Measurements from ENCODE around the gene MBLAC1. TPM values are rescaled to one million over a fixed set of nuclear protein-coding genes. Genes with fewer than 3 reads are reported as not detected.

MBLAC1 gene
- total RNA-seq, 2 donors from 2014 or later = 2.1 to 5.3 TPM

DNA sequence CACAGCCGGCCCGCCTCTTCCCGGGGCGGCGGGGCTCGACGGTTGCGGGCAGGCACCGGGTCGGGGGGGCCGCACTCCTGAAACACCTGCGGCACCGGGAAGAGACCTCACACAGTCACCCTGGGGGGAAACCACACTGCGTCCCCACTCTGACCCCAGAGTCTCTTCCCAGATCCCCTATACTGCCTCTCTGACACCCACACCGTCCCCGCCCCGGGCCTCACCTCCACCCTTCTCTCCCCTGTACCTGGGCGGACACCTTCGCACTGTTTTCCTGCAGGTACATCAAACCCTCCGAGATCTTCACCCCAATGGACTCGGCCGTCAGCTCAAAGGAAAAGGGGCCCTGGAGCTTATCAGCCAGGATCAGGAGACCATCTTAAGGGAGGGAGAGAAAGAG, 45.1 kb downstream of the MBLAC1 start:
- DNase-seq = no peak
- peaks cover 33% of the 10 kb centered on the region for H3K4me1 ChIP-seq
- no peak for ATAC-seq
- H3K36me3 ChIP-seq (replicated peaks in 1 of 2; ENCODE audit: insufficient read depth in 1 of 2, low read depth in 2 of 2) = no peaks in the 10 kb centered on the region
- H3K9me3 ChIP-seq = no peaks in the 10 kb centered on the region
- TF ChIP-seq POLR2A (IDR thresholded peaks at IDR 0.05) = no peak
- TF ChIP-seq, protein P1, sequence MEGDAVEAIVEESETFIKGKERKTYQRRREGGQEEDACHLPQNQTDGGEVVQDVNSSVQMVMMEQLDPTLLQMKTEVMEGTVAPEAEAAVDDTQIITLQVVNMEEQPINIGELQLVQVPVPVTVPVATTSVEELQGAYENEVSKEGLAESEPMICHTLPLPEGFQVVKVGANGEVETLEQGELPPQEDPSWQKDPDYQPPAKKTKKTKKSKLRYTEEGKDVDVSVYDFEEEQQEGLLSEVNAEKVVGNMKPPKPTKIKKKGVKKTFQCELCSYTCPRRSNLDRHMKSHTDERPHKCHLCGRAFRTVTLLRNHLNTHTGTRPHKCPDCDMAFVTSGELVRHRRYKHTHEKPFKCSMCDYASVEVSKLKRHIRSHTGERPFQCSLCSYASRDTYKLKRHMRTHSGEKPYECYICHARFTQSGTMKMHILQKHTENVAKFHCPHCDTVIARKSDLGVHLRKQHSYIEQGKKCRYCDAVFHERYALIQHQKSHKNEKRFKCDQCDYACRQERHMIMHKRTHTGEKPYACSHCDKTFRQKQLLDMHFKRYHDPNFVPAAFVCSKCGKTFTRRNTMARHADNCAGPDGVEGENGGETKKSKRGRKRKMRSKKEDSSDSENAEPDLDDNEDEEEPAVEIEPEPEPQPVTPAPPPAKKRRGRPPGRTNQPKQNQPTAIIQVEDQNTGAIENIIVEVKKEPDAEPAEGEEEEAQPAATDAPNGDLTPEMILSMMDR (IDR thresholded peaks at IDR 0.05) = no peak
- H3K27me3 ChIP-seq = peaks cover 0 to 35% of the 10 kb centered on the region in 2 donors
- no peak overlapping the region for H3K27ac ChIP-seq
- intact Hi-C loops (cut with DNase I) = no loop called here
- H3K4me3 ChIP-seq = no peak overlapping the region
- WGBS, 2 donors = 25 to 55% methylated on average over 9 to 22 of the region's 22 CpGs

DNA sequence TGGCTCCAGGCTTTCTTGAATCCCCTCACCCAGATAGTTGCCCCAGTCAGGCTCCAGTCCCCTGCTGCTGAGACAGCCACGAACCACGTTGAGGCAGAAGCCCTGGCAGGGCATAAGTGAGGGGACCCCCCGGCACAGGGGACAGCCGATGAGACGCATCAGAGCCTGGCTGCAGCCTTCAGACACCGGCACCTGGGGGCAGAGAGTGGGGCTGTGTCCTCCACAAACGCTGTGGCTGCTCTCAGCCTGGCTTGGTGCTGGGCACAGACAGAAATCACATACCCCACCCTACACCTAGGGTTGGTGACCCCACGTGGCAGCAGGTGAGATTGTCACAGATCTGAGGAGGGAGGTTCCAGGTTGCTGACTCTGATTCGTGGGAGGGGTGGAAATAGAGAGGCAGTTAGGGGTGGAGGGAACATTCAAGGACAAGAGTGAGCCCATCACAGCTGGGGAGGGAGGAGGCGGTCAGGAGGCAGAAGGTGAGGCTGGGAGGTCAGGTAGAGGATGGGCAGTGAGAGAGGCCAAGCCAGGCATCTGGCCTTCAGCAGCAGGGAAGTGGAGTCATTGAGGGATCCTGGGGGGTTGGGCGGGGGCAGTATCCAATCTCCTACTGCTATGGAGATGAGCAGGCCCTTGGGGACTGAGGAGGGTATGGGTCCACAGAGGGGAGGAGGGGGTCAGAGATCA, 47.2 kb downstream of the MBLAC1 start:
- 68 to 74% methylated on average over 4 to 11 of the region's 11 CpGs for WGBS, 2 donors
- no peak overlapping the region for H3K27ac ChIP-seq
- DNase-seq (no peak), ATAC-seq (no peak)
- H3K9me3 ChIP-seq = no peaks in the 10 kb centered on the region
- TF ChIP-seq POLR2A (IDR thresholded peaks at IDR 0.05) = no peak
- TF ChIP-seq, protein P1 (IDR thresholded peaks at IDR 0.05) = no peak
- peaks cover 25% of the 10 kb centered on the region for H3K4me1 ChIP-seq
- peaks cover 0 to 23% of the 10 kb centered on the region in 2 donors for H3K27me3 ChIP-seq
- H3K4me3 ChIP-seq = no peak overlapping the region
- intact Hi-C loops (cut with DNase I) = no loop called here
- H3K36me3 ChIP-seq (replicated peaks in 1 of 2; ENCODE audit: insufficient read depth in 1 of 2, low read depth in 2 of 2) = no peaks in the 10 kb centered on the region

DNA sequence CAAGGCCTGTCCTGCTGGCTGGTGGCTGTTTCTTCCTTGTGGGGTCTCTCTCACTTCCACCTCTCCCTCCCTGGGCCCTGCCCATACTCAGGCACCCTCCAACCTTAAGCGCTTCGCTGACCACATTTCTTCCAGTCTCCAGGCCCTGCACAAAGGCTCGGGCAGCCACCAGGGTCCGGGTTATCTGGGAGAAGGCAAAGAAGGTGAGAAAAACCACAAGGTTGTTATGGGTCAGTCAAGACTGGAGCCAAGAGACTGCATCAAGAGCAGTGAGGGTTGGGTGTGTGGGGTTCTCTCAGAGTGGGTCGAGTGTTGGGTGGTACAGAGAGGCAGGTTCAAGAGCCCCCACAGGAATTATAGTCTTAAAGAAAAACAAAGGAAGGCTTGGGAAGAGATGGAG, 47.8 kb downstream of the MBLAC1 start:
- TF ChIP-seq, protein P1 (IDR thresholded peaks at IDR 0.05) = no peak
- TF ChIP-seq POLR2A (IDR thresholded peaks at IDR 0.05) = no peak
- 81 to 82% methylated on average over 5 of the region's 5 CpGs for WGBS, 2 donors
- H3K27me3 ChIP-seq = peaks cover 0 to 26% of the 10 kb centered on the region in 2 donors
- ATAC-seq (no peak), DNase-seq (no peak)
- H3K4me1 ChIP-seq = peaks cover 25% of the 10 kb centered on the region
- no peak overlapping the region for H3K4me3 ChIP-seq
- H3K9me3 ChIP-seq = no peaks in the 10 kb centered on the region
- no peaks in the 10 kb centered on the region for H3K36me3 ChIP-seq (replicated peaks in 1 of 2; ENCODE audit: insufficient read depth in 1 of 2, low read depth in 2 of 2)
- intact Hi-C loops (cut with DNase I) = no loop called here
- no peak overlapping the region for H3K27ac ChIP-seq

DNA sequence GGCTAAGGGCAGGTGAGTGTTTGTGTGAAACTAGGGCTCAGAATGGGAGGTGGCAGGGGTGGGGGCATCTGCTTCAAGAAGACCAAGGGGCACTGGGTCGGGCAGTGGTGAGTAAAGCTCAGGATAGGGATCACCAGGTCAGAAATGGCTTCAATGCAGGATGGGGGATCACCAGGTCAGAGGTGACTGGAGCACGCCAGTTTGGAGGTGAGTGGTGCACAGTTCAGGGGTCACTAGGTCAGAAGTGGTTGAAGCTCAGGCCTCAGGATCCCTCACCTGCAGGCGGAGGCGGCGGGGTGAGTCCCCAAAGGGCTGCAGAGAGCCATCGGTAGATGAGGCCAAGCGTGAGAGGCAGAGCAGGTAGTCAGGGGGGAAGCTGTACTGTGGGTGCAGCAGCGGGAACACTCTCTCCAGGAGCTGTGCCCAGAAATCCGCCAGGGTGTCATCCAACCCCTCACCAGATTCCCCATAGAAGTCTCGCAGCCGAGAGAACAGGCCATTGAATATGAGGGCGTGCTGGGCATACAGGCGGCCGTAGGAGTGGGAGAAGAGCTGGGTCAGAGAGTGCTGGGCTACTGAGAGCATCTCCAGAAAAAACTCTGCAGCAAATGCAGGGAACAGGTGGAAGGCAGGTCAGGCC, 48.6 kb downstream of the MBLAC1 start:
- TF ChIP-seq, protein P1 (IDR thresholded peaks at IDR 0.05) = no peak
- no peak for TF ChIP-seq POLR2A (IDR thresholded peaks at IDR 0.05)
- no peaks in the 10 kb centered on the region for H3K9me3 ChIP-seq
- intact Hi-C loops (cut with DNase I) = no loop called here
- ATAC-seq = no peak
- no peak overlapping the region for H3K4me3 ChIP-seq
- 90 to 92% methylated on average over 14 of the region's 14 CpGs for WGBS, 2 donors
- H3K36me3 ChIP-seq (replicated peaks in 1 of 2; ENCODE audit: insufficient read depth in 1 of 2, low read depth in 2 of 2) = no peaks in the 10 kb centered on the region
- H3K4me1 ChIP-seq = peaks cover 25% of the 10 kb centered on the region
- H3K27ac ChIP-seq = no peak overlapping the region
- H3K27me3 ChIP-seq = peaks cover 0 to 22% of the 10 kb centered on the region in 2 donors
- no peak for DNase-seq
